DOHH2 (cell line): ENCODE measurements around the gene STX1A.

Experiments
- CTCF ChIP-seq: fragments of 200-600 bp; sonication (generic); IDR thresholded peaks from one replicate; pipeline ENCODE4 v1.5.1; 2014; ENCODE audit warnings: antibody characterized with exemption, mild to moderate bottlenecking, low read depth, low read length; ENCODE audit not compliant: poor library complexity, severe bottlenecking
- EZH2phosphoT487 ChIP-seq: fragments of 200-600 bp; sonication (generic); IDR thresholded peaks from 2 replicates; pipeline ENCODE4 v1.6.1; 2017; ENCODE audit warnings: borderline replicate concordance, mild to moderate bottlenecking, antibody characterized with exemption, low read length, moderate library complexity, mixed read lengths

- TF ChIP-seq CTCF (peak; percentile 54), EZH2phosphoT487 (no peak)
These were observed 6.6 kb upstream of the STX1A start for GRCh38 chr7:73726083-73726466.
